Psoas muscle (tissue), 8 donors: ENCODE results near the gene PLEKHG2. TPM values are rescaled to one million over a fixed set of nuclear protein-coding genes. Genes with fewer than 3 reads are reported as not detected.

Source experiments
- ATAC-seq, 4 donors: fragments of 200-7000 bp; cut with Tn5 transposase; one replicate each; pipeline ENCODE4 v1.9.1; 2020; ENCODE audit warnings: moderate library complexity in 3 of 4, mild to moderate bottlenecking in 2 of 4
- DNase-seq, 2 donors: peaks; one replicate each; pipeline ENCODE4 v3.0.0-alpha.2; 2020
- H3K27ac ChIP-seq: fragments of 200-600 bp; one replicate; pipeline ENCODE4 v1.8.0; 2022
- H3K27me3 ChIP-seq, 3 donors: fragments of 200-600 bp in 1 of 3; one replicate each; pipeline versions ENCODE4 v1.6.1 to v1.8.0; 2013 to 2022; ENCODE audit warnings: low read length in 2 of 3, mild to moderate bottlenecking in 2 of 3, moderate library complexity in 1 of 3; ENCODE audit not compliant: insufficient read depth in 3 of 3
- H3K36me3 ChIP-seq, 2 donors: fragments of 200-600 bp in 1 of 2; one replicate each; pipeline versions ENCODE4 v1.6.1 to v1.8.0; 2013 to 2022; ENCODE audit warnings: low read depth in 1 of 2, mild to moderate bottlenecking in 1 of 2, moderate library complexity in 1 of 2; ENCODE audit not compliant: insufficient read depth in 1 of 2
- H3K4me1 ChIP-seq: fragments of 200-600 bp; one replicate; pipeline ENCODE4 v1.8.0; 2022
- H3K4me3 ChIP-seq: fragments of 200-600 bp; one replicate; pipeline ENCODE4 v1.8.0; 2022; ENCODE audit warnings: mild to moderate bottlenecking
- H3K9me3 ChIP-seq: fragments of 200-600 bp; one replicate; pipeline ENCODE4 v1.8.0; 2022
- CTCF ChIP-seq: fragments of 200-600 bp; IDR thresholded peaks from one replicate; pipeline ENCODE4 v1.8.0; 2022; ENCODE audit warnings: antibody characterized with exemption
- WGBS, 3 donors: extraction: QIAGEN DNeasy Blood & Tissue Kit; methylation state at CpG; one replicate each; pipeline versions ENCODE4 v1.1.6 to v1.1.7; 2013; 5-methylcytosine and 5-hydroxymethylcytosine counted together
- intact Hi-C, 2 donors: fragments of 100-400 bp; cut with DNase I; formaldehyde crosslinking; loops; one replicate each; pipeline versions ENCODE4 v1.11.0 to v1.14.2; 2022
- polyA plus RNA-seq, 3 donors: library from polyadenylated mRNA; stranded (reverse); fragments of 200-250 nt; gene quantifications; one replicate each; pipeline ENCODE4 v1.2.3, GENCODE V29; 2013
- total RNA-seq, 4 donors: library from RNA; stranded (reverse); fragmentation: NEBNext Ultra II Directional in 2 of 4; extraction: Animal tissue kit (Norgen Biotek cat#: 25700) in 2 of 4; gene quantifications; one replicate each; pipeline versions ENCODE4 v1.2.1 to v1.2.4, GENCODE V29; 2021 to 2023
- donor health status: healthy with polysubstance abuse.
- donor health status: DM: no; HTN: no; CAD: no; lungs with moderate emphysema.
- donor health status: Bipolar disorder and iron deficiency.
- donor health status: healthy.
- donor health status: DM: yes; HTN: yes; CAD: no.
- donor health status: DM: no; HTN: no; CAD: no.
- donor health status: DM: no; HTN: no; CAD: no.
- donor health status: DM: yes; HTN: yes; CAD: no.

PLEKHG2 gene
- total and polyA plus RNA-seq, 7 donors, result 2.4 to 8.0 (median 6.8) TPM

DNA sequence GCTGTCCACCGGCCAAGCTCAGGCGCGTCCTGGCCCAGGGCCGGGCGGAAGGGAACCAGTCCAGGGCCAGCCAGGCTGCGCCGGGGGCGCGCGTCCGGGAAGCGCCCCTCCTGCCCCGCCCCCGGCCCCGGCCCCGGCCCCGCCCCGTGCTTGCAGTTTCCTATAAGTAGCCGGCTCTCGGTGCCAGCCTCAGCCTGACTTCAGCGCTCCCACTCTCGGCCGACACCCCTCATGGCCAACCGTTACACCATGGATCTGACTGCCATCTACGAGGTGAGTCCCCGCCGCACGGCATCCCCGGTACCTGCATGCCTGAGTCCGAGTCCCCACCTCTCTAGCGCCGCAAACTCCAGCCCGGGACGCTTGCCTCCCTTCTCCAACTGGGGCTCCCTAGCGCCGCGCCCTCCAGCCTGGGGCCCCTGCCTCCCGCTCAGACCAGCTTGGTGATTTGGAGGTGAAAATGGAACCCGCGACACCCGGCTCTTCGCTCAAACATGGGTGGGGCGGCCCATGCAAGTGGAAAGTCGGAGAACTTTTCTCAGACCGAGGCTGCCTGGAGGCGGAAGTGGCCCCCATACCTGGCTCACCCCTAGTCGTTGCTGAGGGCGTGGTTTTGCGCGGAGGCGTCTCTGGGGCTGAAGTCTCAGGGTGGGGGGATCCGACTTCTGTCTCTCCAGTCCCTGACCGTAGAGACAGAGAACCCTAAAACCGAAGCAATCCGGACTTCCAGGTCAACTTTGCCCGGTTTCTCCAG lies 5.6 kb upstream of the PLEKHG2 start, which contains the start of gene ZFP36:
Gene ZFP36 (plus strand): TSS at position 192 of the 754 bp plus-strand sequence. CDS start 58 bp downstream, at position 250.
- TF ChIP-seq CTCF, result no peak
- Histone ChIP-seq H3K4me3 (peak within 1 kb of the TSS; percentile 97), H3K4me1 (peaks cover 33% of the 10 kb centered on the region), H3K27me3 (no peaks in the 10 kb centered on the region), H3K36me3 (peaks cover 0 to 17% of the 10 kb centered on the region in 2 donors), H3K27ac (peak within 1 kb of the TSS; percentile 96), H3K9me3 (no peaks in the 10 kb centered on the region)
- WGBS, 3 donors, result 0% methylated on average over 39 to 56 of the region's 56 CpGs
- ATAC-seq (peak; percentile 26 to 45 (median 30)), DNase-seq (peak; percentile 59 to 95)
- intact Hi-C loops, result no loop called here

DNA sequence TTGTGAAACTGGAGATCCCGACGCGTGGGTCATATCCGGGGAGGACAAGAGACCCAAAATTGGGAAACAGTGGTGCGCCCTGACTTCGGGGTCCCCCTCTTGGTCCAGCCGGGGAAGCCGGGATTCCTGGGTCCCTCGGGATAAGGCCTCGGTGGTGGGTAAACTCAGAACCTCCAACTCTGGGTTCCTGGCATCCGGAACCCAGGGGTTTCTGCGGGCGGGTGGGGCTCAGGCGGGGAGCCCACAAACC lies 5.1 kb upstream of the PLEKHG2 start:
- no peaks in the 10 kb centered on the region for H3K27me3 ChIP-seq
- DNase-seq (no peak), ATAC-seq (no peak)
- H3K27ac ChIP-seq, result peak overlapping the region; percentile 96
- peaks cover 28% of the 10 kb centered on the region for H3K4me1 ChIP-seq
- intact Hi-C loops, result no loop called here
- 0 to 1% (median 1%) methylated on average over 13 to 14 of the region's 14 CpGs for WGBS, 3 donors
- peak overlapping the region; percentile 97 for H3K4me3 ChIP-seq
- no peak for TF ChIP-seq CTCF
- H3K9me3 ChIP-seq, result no peaks in the 10 kb centered on the region
- peaks cover 0 to 17% of the 10 kb centered on the region in 2 donors for H3K36me3 ChIP-seq

DNA sequence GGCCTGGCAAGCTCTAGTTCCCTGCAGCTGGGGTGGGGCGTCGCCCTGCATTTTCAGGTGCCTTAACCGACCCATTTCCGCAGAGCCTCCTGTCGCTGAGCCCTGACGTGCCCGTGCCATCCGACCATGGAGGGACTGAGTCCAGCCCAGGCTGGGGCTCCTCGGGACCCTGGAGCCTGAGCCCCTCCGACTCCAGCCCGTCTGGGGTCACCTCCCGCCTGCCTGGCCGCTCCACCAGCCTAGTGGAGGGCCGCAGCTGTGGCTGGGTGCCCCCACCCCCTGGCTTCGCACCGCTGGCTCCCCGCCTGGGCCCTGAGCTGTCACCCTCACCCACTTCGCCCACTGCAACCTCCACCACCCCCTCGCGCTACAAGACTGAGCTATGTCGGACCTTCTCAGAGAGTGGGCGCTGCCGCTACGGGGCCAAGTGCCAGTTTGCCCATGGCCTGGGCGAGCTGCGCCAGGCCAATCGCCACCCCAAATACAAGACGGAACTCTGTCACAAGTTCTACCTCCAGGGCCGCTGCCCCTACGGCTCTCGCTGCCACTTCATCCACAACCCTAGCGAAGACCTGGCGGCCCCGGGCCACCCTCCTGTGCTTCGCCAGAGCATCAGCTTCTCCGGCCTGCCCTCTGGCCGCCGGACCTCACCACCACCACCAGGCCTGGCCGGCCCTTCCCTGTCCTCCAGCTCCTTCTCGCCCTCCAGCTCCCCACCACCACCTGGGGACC lies 4.6 kb upstream of the PLEKHG2 start:
- intact Hi-C loops, result no loop called here
- DNase-seq (peak; percentile 51 to 82), ATAC-seq (no peak)
- peaks cover 0 to 17% of the 10 kb centered on the region in 2 donors for H3K36me3 ChIP-seq
- 3 to 13% (median 4%) methylated on average over 37 to 40 of the region's 40 CpGs for WGBS, 3 donors
- no peak for TF ChIP-seq CTCF
- peaks cover 28% of the 10 kb centered on the region for H3K4me1 ChIP-seq
- H3K27me3 ChIP-seq, result no peaks in the 10 kb centered on the region
- peak overlapping the region; percentile 96 for H3K27ac ChIP-seq
- H3K9me3 ChIP-seq, result no peaks in the 10 kb centered on the region
- peak overlapping the region; percentile 97 for H3K4me3 ChIP-seq

DNA sequence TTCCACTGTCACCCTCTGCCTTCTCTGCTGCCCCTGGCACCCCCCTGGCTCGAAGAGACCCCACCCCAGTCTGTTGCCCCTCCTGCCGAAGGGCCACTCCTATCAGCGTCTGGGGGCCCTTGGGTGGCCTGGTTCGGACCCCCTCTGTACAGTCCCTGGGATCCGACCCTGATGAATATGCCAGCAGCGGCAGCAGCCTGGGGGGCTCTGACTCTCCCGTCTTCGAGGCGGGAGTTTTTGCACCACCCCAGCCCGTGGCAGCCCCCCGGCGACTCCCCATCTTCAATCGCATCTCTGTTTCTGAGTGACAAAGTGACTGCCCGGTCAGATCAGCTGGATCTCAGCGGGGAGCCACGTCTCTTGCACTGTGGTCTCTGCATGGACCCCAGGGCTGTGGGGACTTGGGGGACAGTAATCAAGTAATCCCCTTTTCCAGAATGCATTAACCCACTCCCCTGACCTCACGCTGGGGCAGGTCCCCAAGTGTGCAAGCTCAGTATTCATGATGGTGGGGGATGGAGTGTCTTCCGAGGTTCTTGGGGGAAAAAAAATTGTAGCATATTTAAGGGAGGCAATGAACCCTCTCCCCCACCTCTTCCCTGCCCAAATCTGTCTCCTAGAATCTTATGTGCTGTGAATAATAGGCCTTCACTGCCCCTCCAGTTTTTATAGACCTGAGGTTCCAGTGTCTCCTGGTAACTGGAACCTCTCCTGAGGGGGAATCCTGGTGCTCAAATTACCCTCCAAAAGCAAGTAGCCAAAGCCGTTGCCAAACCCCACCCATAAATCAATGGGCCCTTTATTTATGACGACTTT lies 3.9 kb upstream of the PLEKHG2 start:
- intact Hi-C loops, result no loop called here
- H3K27me3 ChIP-seq, result no peaks in the 10 kb centered on the region
- peak overlapping the region; percentile 96 for H3K27ac ChIP-seq
- H3K9me3 ChIP-seq, result no peaks in the 10 kb centered on the region
- H3K36me3 ChIP-seq, result peaks cover 0 to 17% of the 10 kb centered on the region in 2 donors
- ATAC-seq (peak in 2 of 4 donors; percentile 5 to 17), DNase-seq (peak in 1 of 2 donors; percentile 70)
- H3K4me3 ChIP-seq, result peak overlapping the region; percentile 97
- peaks cover 28% of the 10 kb centered on the region for H3K4me1 ChIP-seq
- TF ChIP-seq CTCF, result no peak
- WGBS, 3 donors, result 18 to 44% (median 25%) methylated on average over 20 of the region's 20 CpGs
